ENCODE measurements around the gene ASTN2. TPM values are rescaled to one million over a fixed set of nuclear protein-coding genes. Genes with fewer than 3 reads are reported as not detected.

The ASTN2 gene
- total RNA-seq, 4 donors from 2014 or later, result 4.0 to 7.0 (median 4.9) TPM

DNA sequence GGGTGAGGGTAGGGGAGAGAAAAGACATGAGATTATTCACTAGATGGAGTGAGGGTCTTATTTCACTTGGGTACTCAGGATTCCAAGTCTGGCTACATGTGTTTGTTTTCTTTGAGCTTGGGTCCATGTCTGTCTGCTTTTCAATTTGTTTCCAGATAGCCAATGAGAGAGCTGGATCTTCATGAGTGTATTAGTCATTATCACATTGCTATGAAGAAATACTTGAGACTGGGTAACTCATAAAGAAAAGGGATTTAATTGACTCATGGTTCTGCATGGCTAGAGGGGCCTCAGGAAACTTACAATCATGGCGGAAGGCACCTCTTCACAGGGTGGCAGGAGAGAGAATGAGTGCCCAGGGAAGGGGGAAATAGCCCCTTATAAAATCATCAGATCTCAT is 924.5 kb downstream of the ASTN2 start:
- Histone ChIP-seq H3K4me3 (no peak overlapping the region), H3K4me1 (no peaks in the 10 kb centered on the region), H3K27ac (no peak overlapping the region), H3K9me3 (no peaks in the 10 kb centered on the region), H3K36me3 (peaks cover 0 to 11% of the 10 kb centered on the region in 2 donors), H3K27me3 (no peaks in the 10 kb centered on the region)
- WGBS, 2 donors (ENCODE audit: low coverage in 1 of 2), result no CpG with 5 or more reads among the region's 1 CpG
- no peak for ATAC-seq
- no peak for TF ChIP-seq POLR2AphosphoS5 (IDR thresholded peaks at IDR 0.05)
- no peak for TF ChIP-seq CTCF (IDR thresholded peaks at IDR 0.05)
- TF ChIP-seq POLR2A (IDR thresholded peaks at IDR 0.05), result no peak
- TF ChIP-seq EP300 (IDR thresholded peaks at IDR 0.05), result no peak

- 81 to 91% methylated on average over 1 of the region's 1 CpG for WGBS, 2 donors (ENCODE audit: low coverage in 1 of 2)
- ATAC-seq, result no peak
- peaks cover 0 to 7% (median 0%) of the 10 kb centered on the region in 3 donors for H3K4me1 ChIP-seq
- H3K27me3 ChIP-seq, result no peaks in the 10 kb centered on the region
- H3K9me3 ChIP-seq, result no peaks in the 10 kb centered on the region
- H3K4me3 ChIP-seq, result no peak overlapping the region
- peaks cover 0 to 11% of the 10 kb centered on the region in 2 donors for H3K36me3 ChIP-seq
- TF ChIP-seq POLR2A (IDR thresholded peaks at IDR 0.05), result no peak
- no peak for TF ChIP-seq POLR2AphosphoS5 (IDR thresholded peaks at IDR 0.05)
- no peak overlapping the region for H3K27ac ChIP-seq
Observed at GRCh38 chr9:116488373-116488772, 926.5 kb downstream of the ASTN2 start.

DNA sequence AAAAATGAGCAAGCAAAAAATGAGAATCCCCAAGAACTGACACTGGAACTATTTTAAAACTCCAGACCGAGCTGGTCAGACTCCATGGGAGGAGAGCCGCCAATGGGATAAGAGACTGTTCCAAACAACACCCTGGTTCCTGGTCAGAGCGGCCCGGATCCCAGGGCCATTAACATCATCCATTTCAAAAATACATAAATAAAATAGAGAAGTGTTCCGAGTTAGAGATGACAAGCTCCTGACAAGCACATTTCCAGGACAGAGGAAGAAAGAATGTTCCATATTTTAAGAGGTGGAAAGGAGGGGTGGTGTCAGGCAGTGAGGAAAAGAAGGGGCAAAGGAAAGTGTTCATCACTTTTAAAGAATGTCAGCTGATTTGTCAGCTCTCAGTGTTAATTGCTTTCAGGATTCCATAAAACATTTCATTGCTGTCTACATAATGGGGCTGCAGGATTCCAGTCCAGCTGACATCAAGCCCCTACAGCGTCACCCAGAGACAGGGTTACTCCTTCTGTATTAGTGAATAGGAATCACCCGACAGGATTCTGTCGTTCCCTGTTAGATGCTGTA is 930.3 kb downstream of the ASTN2 start:
- no peaks in the 10 kb centered on the region for H3K27me3 ChIP-seq
- peaks cover 0 to 16% (median 0%) of the 10 kb centered on the region in 3 donors for H3K4me1 ChIP-seq
- 41 to 47% methylated on average over 6 to 7 of the region's 8 CpGs for WGBS, 2 donors (ENCODE audit: low coverage in 1 of 2)
- peaks cover 0 to 11% of the 10 kb centered on the region in 2 donors for H3K36me3 ChIP-seq
- peak overlapping the region in 2 of 4 donors; percentile 29 to 46 for H3K27ac ChIP-seq
- no peak for ATAC-seq
- TF ChIP-seq POLR2AphosphoS5 (IDR thresholded peaks at IDR 0.05) (peak; percentile 10), POLR2A (IDR thresholded peaks at IDR 0.05) (no peak)
- H3K9me3 ChIP-seq, result no peaks in the 10 kb centered on the region
- H3K4me3 ChIP-seq, result no peak overlapping the region

- WGBS, 2 donors (ENCODE audit: low coverage in 1 of 2), result 51 to 54% methylated on average over 4 of the region's 8 CpGs
- TF ChIP-seq CTCF (IDR thresholded peaks at IDR 0.05) (no peak), EP300 (IDR thresholded peaks at IDR 0.05) (no peak), POLR2A (IDR thresholded peaks at IDR 0.05) (no peak), POLR2AphosphoS5 (IDR thresholded peaks at IDR 0.05) (no peak)
- Histone ChIP-seq H3K9me3 (no peaks in the 10 kb centered on the region), H3K4me3 (no peak overlapping the region), H3K27me3 (no peaks in the 10 kb centered on the region), H3K36me3 (peaks cover 0 to 11% of the 10 kb centered on the region in 2 donors), H3K4me1 (peaks cover 0 to 16% (median 0%) of the 10 kb centered on the region in 3 donors), H3K27ac (peak overlapping the region in 2 of 4 donors; percentile 29 to 46)
- ATAC-seq, result no peak
Observed at GRCh38 chr9:116483622-116484491, 931.0 kb downstream of the ASTN2 start.

- no peak overlapping the region for H3K27ac ChIP-seq
- H3K9me3 ChIP-seq, result no peaks in the 10 kb centered on the region
- no peak for TF ChIP-seq POLR2A (IDR thresholded peaks at IDR 0.05)
- TF ChIP-seq POLR2AphosphoS5 (IDR thresholded peaks at IDR 0.05), result peak; percentile 27
- TF ChIP-seq EP300 (IDR thresholded peaks at IDR 0.05), result no peak
- TF ChIP-seq CTCF (IDR thresholded peaks at IDR 0.05), result no peak
- ATAC-seq, result no peak
- H3K27me3 ChIP-seq, result no peaks in the 10 kb centered on the region
- no CpG with 5 or more reads among the region's 1 CpG for WGBS, 2 donors (ENCODE audit: low coverage in 1 of 2)
- H3K36me3 ChIP-seq, result peaks cover 0 to 11% of the 10 kb centered on the region in 2 donors
- H3K4me1 ChIP-seq, result peaks cover 0 to 16% (median 0%) of the 10 kb centered on the region in 3 donors
- H3K4me3 ChIP-seq, result no peak overlapping the region
Observed at GRCh38 chr9:116482740-116483139, 932.1 kb downstream of the ASTN2 start.
